Sigmoid colon (tissue), 7 donors: ENCODE measurements around the gene FRS3. TPM values are rescaled to one million over a fixed set of nuclear protein-coding genes. Genes with fewer than 3 reads are reported as not detected.

Experiments used
- DNase-seq: peaks from one replicate; pipeline ENCODE4 v3.0.0-alpha.2; 2019
- H3K27ac ChIP-seq, 4 donors: fragments of 200-600 bp; sonication (generic); one replicate each; pipeline ENCODE4 v1.5.1; 2016 to 2019; ENCODE audit warnings: mild to moderate bottlenecking in 1 of 4
- H3K27me3 ChIP-seq, 3 donors: fragments of 200-600 bp; sonication (generic); one replicate each; pipeline ENCODE4 v1.5.1; 2019; ENCODE audit warnings: mild to moderate bottlenecking in 1 of 3
- H3K36me3 ChIP-seq, 4 donors: fragments of 200-600 bp; sonication (generic); one replicate each; pipeline ENCODE4 v1.5.1; 2016 to 2019
- H3K4me1 ChIP-seq, 4 donors: fragments of 200-600 bp; sonication (generic); one replicate each; pipeline ENCODE4 v1.5.1; 2017 to 2019
- H3K4me3 ChIP-seq, 4 donors: fragments of 200-600 bp; sonication (generic); one replicate each; pipeline ENCODE4 v1.5.1; 2017 to 2019; ENCODE audit warnings: mild to moderate bottlenecking in 2 of 4, moderate library complexity in 1 of 4
- H3K9me3 ChIP-seq, 4 donors: fragments of 200-600 bp in 3 of 4; sonication (generic) in 3 of 4; one replicate each; pipeline versions ENCODE4 v1.5.1 to v1.6.1; 2013 to 2019
- CTCF ChIP-seq, 4 experiments: fragments of 450-650 bp in 3 of 4; fragments of 200-600 bp in 1 of 4; IDR thresholded peaks; one replicate each; pipeline ENCODE4 v1.5.1; 2016 to 2019; ENCODE audit warnings: antibody characterized with exemption in 4 of 4, mild to moderate bottlenecking in 3 of 4, moderate library complexity in 2 of 4
- EP300 ChIP-seq, 4 donors: sonication (generic); formaldehyde crosslinking; IDR thresholded peaks; one replicate each; pipeline ENCODE4 v1.6.1; 2017; ENCODE audit warnings: antibody characterized with exemption in 4 of 4
- POLR2A ChIP-seq, 2 donors: fragments of 450-650 bp; IDR thresholded peaks; one replicate each; pipeline ENCODE4 v1.6.1; 2016; ENCODE audit warnings: antibody characterized with exemption in 2 of 2, mild to moderate bottlenecking in 2 of 2, moderate library complexity in 2 of 2
- POLR2AphosphoS5 ChIP-seq, 4 donors: sonication (generic); formaldehyde crosslinking; IDR thresholded peaks; one replicate each; pipeline ENCODE4 v1.6.1; 2017; ENCODE audit warnings: antibody characterized with exemption in 4 of 4
- WGBS, 2 donors: extraction: QIAGEN DNeasy Blood & Tissue Kit; methylation state at CpG; one replicate each; pipeline ENCODE4 v1.1.7; 2013; 5-methylcytosine and 5-hydroxymethylcytosine counted together
- intact Hi-C: fragments of 100-400 bp; cut with DNase I; formaldehyde crosslinking; loops from one replicate; pipeline ENCODE4 v1.15.1; 2023
- polyA plus RNA-seq, 3 donors: library from polyadenylated mRNA; stranded (reverse); fragments of 200-250 nt; gene quantifications; one replicate each; pipeline ENCODE4 v1.2.3, GENCODE V29; 2013
- small RNA-seq, 3 donors: library from RNA; depleted of rRNA; stranded (forward); fragments of <200 nt; gene quantifications; one replicate each; pipeline ENCODE3, GENCODE V24; 2016
- total RNA-seq, 4 donors: library from RNA; depleted of rRNA; stranded (reverse); fragments of >200 nt; gene quantifications; one replicate each; pipeline ENCODE4 v1.1.0, GENCODE V29; 2016
- donor health status: healthy with polysubstance abuse.
- donor health status: Bipolar disorder and iron deficiency.
- donor health status: healthy.

FRS3 gene
- total and polyA plus RNA-seq, 7 donors = 1.6 to 4.9 (median 4.6) TPM

DNA sequence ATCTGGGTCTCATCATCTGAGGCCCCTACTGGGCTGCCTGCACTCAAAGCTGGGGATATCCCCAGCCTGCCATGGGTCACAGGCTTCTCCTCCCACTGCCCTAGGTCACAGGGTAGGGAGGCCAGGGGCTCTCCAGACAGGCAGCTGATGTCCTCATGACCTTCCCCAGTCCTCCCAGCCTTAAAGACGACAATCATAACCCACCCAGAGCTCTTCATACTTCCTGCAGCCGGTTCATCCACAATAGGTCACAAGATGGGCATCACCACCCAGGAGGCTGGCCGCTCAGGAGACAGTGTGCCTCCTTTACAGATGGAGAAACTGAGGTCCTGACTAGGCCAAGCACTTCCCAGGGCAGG lies 59.5 kb downstream of the FRS3 start:
- no peaks in the 10 kb centered on the region for H3K36me3 ChIP-seq
- H3K4me3 ChIP-seq = no peak overlapping the region
- intact Hi-C loops = no loop called here
- no peak overlapping the region for H3K27ac ChIP-seq
- DNase-seq = no peak
- WGBS, 2 donors = 71 to 77% methylated on average over 3 of the region's 3 CpGs
- H3K27me3 ChIP-seq = no peaks in the 10 kb centered on the region
- no peak for TF ChIP-seq POLR2A (IDR thresholded peaks at IDR 0.05)
- no peak for TF ChIP-seq EP300 (IDR thresholded peaks at IDR 0.05)
- no peak for TF ChIP-seq POLR2AphosphoS5 (IDR thresholded peaks at IDR 0.05)
- no peak for TF ChIP-seq CTCF (IDR thresholded peaks at IDR 0.05)
- peaks cover 0 to 71% (median 49%) of the 10 kb centered on the region in 4 donors for H3K4me1 ChIP-seq
- no peaks in the 10 kb centered on the region for H3K9me3 ChIP-seq

Small RNAs within 50 kb of the gene (small RNA-seq; reads per million reads assigned to genes)
- 0 reads per million in 3 donors for gene AL365205.2
- 0 reads per million in 3 donors for gene AL365205.3

Other genes starting within 250 kb of the FRS3 start
- 10 to 100 TPM in 1 of 4 donors, 1 to 10 TPM in 3; 4.1 to 14.1 (median 5.8) TPM for gene FOXP4, start 233.5 kb downstream of the FRS3 start, total RNA-seq
- 10 to 100 TPM; 12.7 to 19.5 (median 15.6) TPM for gene FOXP4, start 233.5 kb downstream of the FRS3 start, polyA plus RNA-seq
- gene MDFI, start 141.4 kb downstream of the FRS3 start, total RNA-seq = 1 to 10 TPM; 2.9 to 8.6 (median 5.1) TPM
- 1 to 10 TPM in 2 of 3 donors, under 1 TPM in 1; 0.69 to 7.7 (median 4.2) TPM for gene MDFI, start 141.4 kb downstream of the FRS3 start, polyA plus RNA-seq
- 10 to 100 TPM; 21.0 to 28.5 (median 24.2) TPM for gene TFEB, start 44.3 kb downstream of the FRS3 start, total RNA-seq
- gene TFEB, start 44.3 kb downstream of the FRS3 start, polyA plus RNA-seq = 10 to 100 TPM; 28.2 to 40.9 (median 34.0) TPM
- not detected for gene PGC, start 32.5 kb downstream of the FRS3 start, total RNA-seq
- gene PGC, start 32.5 kb downstream of the FRS3 start, polyA plus RNA-seq = 10 to 100 TPM in 1 of 3 donors, 1 to 10 TPM in 1, under 1 TPM in 1; 0.07 to 12.6 (median 9.2) TPM
- gene PRICKLE4, start 882 bp upstream of the FRS3 start, total RNA-seq = 10 to 100 TPM in 1 of 4 donors, 1 to 10 TPM in 3; 2.0 to 13.8 (median 4.4) TPM
- 1 to 10 TPM in 1 of 3 donors, not detected in 2; 1.5 TPM for gene PRICKLE4, start 882 bp upstream of the FRS3 start, polyA plus RNA-seq
- gene TOMM6, start 7.8 kb upstream of the FRS3 start, total RNA-seq = 100 to 1,000 TPM; 116 to 154 (median 151) TPM
- gene TOMM6, start 7.8 kb upstream of the FRS3 start, polyA plus RNA-seq = 100 to 1,000 TPM; 209 to 309 (median 254) TPM
- 1 to 10 TPM; 2.1 to 10.0 (median 3.1) TPM for gene USP49, start 115.5 kb upstream of the FRS3 start, total RNA-seq
- 1 to 10 TPM in 1 of 3 donors, under 1 TPM in 2; 0.23 to 1.9 (median 0.60) TPM for gene USP49, start 115.5 kb upstream of the FRS3 start, polyA plus RNA-seq
- 10 to 100 TPM in 3 of 4 donors, 1 to 10 TPM in 1; 9.9 to 15.5 (median 13.7) TPM for gene MED20, start 141.2 kb upstream of the FRS3 start, total RNA-seq
- 10 to 100 TPM in 1 of 3 donors, 1 to 10 TPM in 2; 7.8 to 14.6 (median 9.4) TPM for gene MED20, start 141.2 kb upstream of the FRS3 start, polyA plus RNA-seq
- gene BYSL, start 141.6 kb upstream of the FRS3 start, total RNA-seq = 1 to 10 TPM; 2.9 to 5.4 (median 4.6) TPM
- gene BYSL, start 141.6 kb upstream of the FRS3 start, polyA plus RNA-seq = 10 to 100 TPM in 1 of 3 donors, 1 to 10 TPM in 2; 4.2 to 14.0 (median 9.6) TPM
- gene CCND3, start 161.9 kb upstream of the FRS3 start, total RNA-seq = 100 to 1,000 TPM in 3 of 4 donors, 10 to 100 TPM in 1; 75.1 to 125 (median 110) TPM
- 100 to 1,000 TPM in 1 of 3 donors, 10 to 100 TPM in 2; 43.2 to 144 (median 46.7) TPM for gene CCND3, start 161.9 kb upstream of the FRS3 start, polyA plus RNA-seq